CD4-positive, CD25-positive, alpha-beta regulatory T cell (primary cell): ENCODE data around the gene MPP7. TPM values are rescaled to one million over a fixed set of nuclear protein-coding genes. Genes with fewer than 3 reads are reported as not detected.
"Not testable (repeated sequence)": the region's sequence is repeated elsewhere in the genome, so short reads cannot be mapped to it uniquely, and the experiment has no call there.

ENCODE experiments used
- ATAC-seq, 2 donors: fragments of 150-1000 bp; cut with Tn5 transposase; one replicate each; pipeline ENCODE4 v1.10.0; 2021; ENCODE audit warnings: low read depth in 2 of 2, moderate number of reproducible peaks in 2 of 2, moderate library complexity in 1 of 2
- DNase-seq, 3 donors: peaks; one replicate each; pipeline versions ENCODE4 v3.0.0 to v3.0.0-alpha.2; 2012 to 2022; ENCODE audit warnings: mixed read lengths in 1 of 3
- H3K27ac ChIP-seq: one replicate; pipeline ENCODE4 v1.7.0; 2013; ENCODE audit warnings: mild to moderate bottlenecking, low read length; ENCODE audit not compliant: insufficient read depth, poor library complexity, severe bottlenecking
- H3K27me3 ChIP-seq: one replicate; pipeline ENCODE4 v1.7.0; 2013; ENCODE audit warnings: low read length; ENCODE audit not compliant: control insufficient read depth, insufficient read depth
- H3K36me3 ChIP-seq: one replicate; pipeline ENCODE4 v1.7.0; 2013; ENCODE audit warnings: mild to moderate bottlenecking, low read length, moderate library complexity; ENCODE audit not compliant: control insufficient read depth, insufficient read depth
- H3K4me1 ChIP-seq: 2 replicates; pipeline ENCODE4 v1.7.0; 2013; ENCODE audit warnings: mild to moderate bottlenecking, low read length; ENCODE audit not compliant: insufficient read depth, control insufficient read depth, poor library complexity, severe bottlenecking
- H3K4me3 ChIP-seq: one replicate; pipeline ENCODE4 v1.7.0; 2013; ENCODE audit warnings: low read depth, mild to moderate bottlenecking, low read length, moderate library complexity
- H3K9me3 ChIP-seq, 2 experiments: 1 replicate in 1 of 2; 2 replicates in 1 of 2; pipeline ENCODE4 v1.7.0; 2013; ENCODE audit warnings: low read length in 2 of 2, mild to moderate bottlenecking in 1 of 2, moderate library complexity in 1 of 2; ENCODE audit not compliant: control insufficient read depth in 2 of 2
- H3K27ac Mint-ChIP-seq, 3 donors: one replicate each; pipeline ENCODE4 v1.8.0; 2020 to 2022; ENCODE audit warnings: mild to moderate bottlenecking in 3 of 3, mixed read lengths in 3 of 3, moderate library complexity in 2 of 3
- H3K27me3 Mint-ChIP-seq: one replicate; pipeline ENCODE4 v1.8.0; 2022; ENCODE audit warnings: mild to moderate bottlenecking, mixed read lengths
- H3K36me3 Mint-ChIP-seq: one replicate; pipeline ENCODE4 v1.8.0; 2020; ENCODE audit warnings: mixed read lengths
- H3K4me1 Mint-ChIP-seq, 4 donors: one replicate each; pipeline ENCODE4 v1.8.0; 2020 to 2022; ENCODE audit warnings: mixed read lengths in 4 of 4, mild to moderate bottlenecking in 1 of 4
- H3K4me3 Mint-ChIP-seq, 4 donors: one replicate each; pipeline ENCODE4 v1.8.0; 2020 to 2022; ENCODE audit warnings: mild to moderate bottlenecking in 4 of 4, mixed read lengths in 4 of 4, moderate library complexity in 3 of 4
- H3K9me3 Mint-ChIP-seq, 7 donors: one replicate each; pipeline ENCODE4 v1.8.0; 2020 to 2022; ENCODE audit warnings: mixed read lengths in 7 of 7, mild to moderate bottlenecking in 3 of 7, moderate library complexity in 2 of 7
- polyA plus RNA-seq, 4 donors: library from polyadenylated mRNA; unstranded; fragments of 300-500 nt; fragmentation: Illumina TruSeq; gene quantifications; one replicate each; pipeline ENCODE4 v1.2.3, GENCODE V29; 2021
- total RNA-seq: library from RNA; stranded (reverse); gene quantifications from one replicate; pipeline ENCODE4 v1.2.3, GENCODE V29; 2022

MPP7 gene
- 14.3 TPM for total RNA-seq
- polyA plus RNA-seq = 10 to 100 TPM in 2 of 4 donors, 1 to 10 TPM in 2; 6.8 to 14.2 (median 10.3) TPM

DNA sequence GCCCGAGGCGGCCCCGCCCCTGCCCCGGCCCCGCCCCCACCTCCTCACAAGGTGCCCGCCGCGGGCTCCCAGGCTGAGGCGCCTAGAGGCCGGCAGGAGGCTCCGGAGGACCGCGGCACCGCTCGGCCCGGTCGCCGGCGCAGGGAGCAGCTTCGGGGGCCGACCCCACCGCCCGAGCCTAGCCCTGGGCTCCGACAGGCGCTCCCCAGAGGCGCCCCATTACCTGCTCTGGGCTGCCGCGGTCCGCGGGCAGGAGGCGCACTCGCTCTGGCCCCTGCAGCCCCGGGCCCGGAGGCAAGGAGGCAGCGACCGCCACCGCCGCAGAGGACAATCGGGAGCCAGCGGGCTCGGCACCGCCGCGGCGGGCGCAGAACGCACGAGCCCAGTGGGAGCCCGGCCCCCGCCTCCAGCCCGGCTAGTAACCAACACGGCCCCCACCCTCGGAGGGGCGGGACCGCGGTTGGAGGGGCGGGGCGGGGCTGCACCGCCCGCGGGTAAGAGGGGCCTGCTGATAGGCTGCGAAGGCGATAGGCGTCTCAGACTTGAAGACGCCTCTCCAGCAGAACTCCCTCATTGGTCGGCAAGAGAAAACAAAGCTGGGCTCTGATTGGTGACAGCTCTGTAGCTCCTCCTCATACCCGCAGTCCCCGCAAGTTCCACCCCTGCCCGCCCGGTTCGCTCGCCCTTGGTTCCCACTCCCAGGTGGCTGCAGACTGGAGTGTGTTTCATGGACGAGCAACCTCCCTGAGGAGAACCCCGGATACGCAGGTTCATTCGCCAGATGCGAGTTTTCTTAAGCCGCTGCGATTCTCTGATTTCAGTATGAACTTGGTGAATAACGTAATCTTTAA is at the start of gene MPP7:
Gene MPP7 (minus strand): TSS at position 427 of the 851 bp plus-strand sequence. CDS start 64,460 bp downstream, outside the sequence.
- peaks cover 11% of the 10 kb centered on the region for H3K27me3 ChIP-seq
- no peaks in the 10 kb centered on the region for H3K9me3 Mint-ChIP-seq
- H3K27me3 Mint-ChIP-seq = peaks cover 41% of the 10 kb centered on the region
- peak; percentile 93 to 98 (median 96) for DNase-seq
- ATAC-seq = peak; percentile 90 to 91
- H3K27ac Mint-ChIP-seq = peak within 1 kb of the TSS; percentile 84 to 97 (median 95)
- peak within 1 kb of the TSS; percentile 80 for H3K27ac ChIP-seq
- H3K4me1 Mint-ChIP-seq = peaks cover 0 to 61% (median 31%) of the 10 kb centered on the region in 4 donors
- peak within 1 kb of the TSS; percentile 93 for H3K4me3 ChIP-seq
- H3K4me1 ChIP-seq = peaks cover 18% of the 10 kb centered on the region
- no peaks in the 10 kb centered on the region for H3K36me3 Mint-ChIP-seq
- no peaks in the 10 kb centered on the region for H3K36me3 ChIP-seq
- H3K4me3 Mint-ChIP-seq = peak within 1 kb of the TSS; percentile 91 to 97 (median 94)
- no peaks in the 10 kb centered on the region for H3K9me3 ChIP-seq

DNA sequence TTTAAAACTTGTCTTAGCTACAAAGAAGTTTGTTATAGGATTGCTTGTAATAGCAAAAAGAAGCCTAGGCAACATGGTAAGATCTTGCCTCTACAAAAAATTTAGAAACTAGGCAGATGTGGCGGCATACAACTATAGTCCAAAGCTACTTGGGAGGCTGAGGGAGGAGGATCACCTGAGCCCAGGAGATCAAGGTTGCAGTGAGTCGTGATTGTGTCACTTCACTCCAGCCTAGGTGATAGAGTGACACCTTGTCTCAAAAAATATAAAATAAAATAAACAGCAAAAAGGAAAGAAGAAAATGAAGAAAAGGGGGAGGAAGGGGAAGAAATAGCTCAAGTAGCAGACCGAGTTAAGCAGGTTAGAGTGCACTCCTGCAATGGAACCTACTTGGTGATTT is 47.0 kb upstream of the MPP7 start:
- Mint-ChIP-seq H3K9me3 (peaks cover 0 to 12% (median 3%) of the 10 kb centered on the region in 7 donors), H3K4me3 (no peak overlapping the region), H3K36me3 (no peaks in the 10 kb centered on the region), H3K27ac (no peak overlapping the region), H3K4me1 (peaks cover 0 to 2% (median under 1%) of the 10 kb centered on the region in 4 donors), H3K27me3 (peaks cover 12% of the 10 kb centered on the region)
- Histone ChIP-seq H3K4me1 (no peaks in the 10 kb centered on the region), H3K36me3 (no peaks in the 10 kb centered on the region), H3K27ac (no peak overlapping the region), H3K27me3 (peaks cover 3% of the 10 kb centered on the region), H3K4me3 (no peak overlapping the region), H3K9me3 (no peaks in the 10 kb centered on the region)
- DNase-seq = no peak
- no peak for ATAC-seq

DNA sequence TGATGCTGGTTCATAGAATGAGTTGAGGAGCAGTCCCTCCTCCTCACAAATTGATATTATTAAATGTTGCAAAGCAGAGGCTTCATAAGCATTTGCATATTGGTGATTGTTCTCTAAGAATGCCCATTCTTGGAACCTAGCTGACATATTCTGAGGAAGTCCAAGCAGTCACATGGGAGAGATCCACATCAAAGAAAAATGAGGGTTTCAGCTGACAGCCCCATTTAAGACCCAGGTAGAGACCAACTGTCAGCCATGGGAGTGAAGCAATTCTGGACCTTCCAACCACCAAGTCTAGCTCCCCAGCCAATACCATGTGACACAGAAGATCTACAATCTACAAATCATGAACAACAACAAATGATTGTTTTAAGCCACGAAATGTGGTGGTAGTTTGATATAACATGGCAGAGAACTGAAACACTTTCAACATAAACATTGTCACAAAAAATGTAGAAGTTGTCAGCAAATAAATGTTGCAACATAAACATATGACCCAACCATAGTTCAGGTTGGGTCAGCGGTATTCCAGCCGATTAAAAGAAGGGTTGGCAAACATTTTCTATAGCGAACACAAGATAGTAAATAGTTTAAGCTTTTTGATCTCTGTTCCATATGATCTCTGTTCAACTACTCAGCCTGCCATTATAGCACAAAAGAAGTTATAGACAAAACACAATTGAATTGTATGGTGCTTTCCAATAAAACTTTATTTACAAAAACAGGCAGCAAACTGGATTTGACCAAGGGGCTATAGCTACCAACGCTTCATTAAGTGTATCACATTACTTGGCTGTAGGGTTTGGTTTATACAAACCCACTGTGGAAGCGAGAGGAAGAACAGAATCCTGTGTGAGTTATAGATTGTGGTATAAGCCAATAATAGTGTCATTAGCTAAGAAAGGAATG is 41.4 kb upstream of the MPP7 start:
- H3K4me1 Mint-ChIP-seq = peaks cover 0 to 6% (median 4%) of the 10 kb centered on the region in 4 donors
- H3K36me3 Mint-ChIP-seq = no peaks in the 10 kb centered on the region
- H3K4me1 ChIP-seq = no peaks in the 10 kb centered on the region
- no peak overlapping the region for H3K27ac ChIP-seq
- H3K4me3 ChIP-seq = no peak overlapping the region
- H3K4me3 Mint-ChIP-seq = no peak overlapping the region
- no peaks in the 10 kb centered on the region for H3K36me3 ChIP-seq
- peaks cover 3% of the 10 kb centered on the region for H3K27me3 ChIP-seq
- peaks cover 0 to 17% (median 6%) of the 10 kb centered on the region in 7 donors for H3K9me3 Mint-ChIP-seq
- H3K27me3 Mint-ChIP-seq = peaks cover 8% of the 10 kb centered on the region
- ATAC-seq (no peak), DNase-seq (peak in 1 of 3 donors; percentile 56)
- no peak overlapping the region for H3K27ac Mint-ChIP-seq
- no peaks in the 10 kb centered on the region for H3K9me3 ChIP-seq

DNA sequence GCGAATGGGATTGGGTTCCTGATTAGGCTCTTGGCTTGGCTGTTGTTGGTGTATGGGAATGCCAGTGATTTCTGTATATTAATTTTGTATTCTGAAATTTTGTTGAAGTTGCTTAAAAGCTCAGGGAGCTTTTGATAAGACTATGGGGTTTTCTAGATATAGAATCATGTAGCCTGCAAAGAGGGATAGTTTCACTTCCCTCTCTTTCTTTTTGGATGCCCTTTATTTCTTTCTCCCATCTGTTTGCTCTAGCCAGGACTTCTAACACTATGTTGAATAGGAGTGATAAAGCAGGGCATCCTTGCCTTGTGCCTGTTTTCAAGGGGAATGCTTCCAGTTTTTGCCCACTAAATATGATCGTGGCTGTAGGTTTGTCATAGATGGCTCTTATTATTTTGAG is 40.4 kb upstream of the MPP7 start:
- ATAC-seq (no peak), DNase-seq (no peak)
- Mint-ChIP-seq H3K4me3 (no peak overlapping the region), H3K27ac (no peak overlapping the region), H3K36me3 (no peaks in the 10 kb centered on the region), H3K27me3 (peaks cover 5% of the 10 kb centered on the region), H3K9me3 (peaks cover 0 to 17% (median 6%) of the 10 kb centered on the region in 7 donors), H3K4me1 (peaks cover 0 to 9% (median 6%) of the 10 kb centered on the region in 4 donors)
- Histone ChIP-seq H3K4me1 (no peaks in the 10 kb centered on the region), H3K4me3 (no peak overlapping the region), H3K36me3 (no peaks in the 10 kb centered on the region), H3K27ac (no peak overlapping the region), H3K27me3 (peaks cover 3% of the 10 kb centered on the region), H3K9me3 (no peaks in the 10 kb centered on the region)

DNA sequence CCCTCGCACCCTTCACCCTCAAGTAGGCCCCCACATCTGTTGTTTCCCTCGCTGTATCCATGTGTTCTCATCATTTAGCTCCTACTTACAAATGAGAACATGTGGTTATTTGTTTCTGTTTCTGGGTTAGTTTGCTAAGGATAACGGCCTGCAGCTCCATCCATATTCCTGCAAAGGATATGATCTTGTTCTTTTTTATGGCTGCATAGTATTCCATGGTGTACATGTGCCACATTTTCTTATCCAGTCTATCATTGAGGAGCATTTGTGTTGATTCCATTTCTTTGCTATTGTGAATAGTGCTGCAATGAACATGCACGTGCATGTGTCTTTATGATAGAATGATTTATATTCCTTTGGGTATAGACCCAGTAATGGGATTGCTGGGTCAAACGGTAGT is 38.8 kb upstream of the MPP7 start:
- H3K27ac ChIP-seq, ATAC-seq, H3K27ac Mint-ChIP-seq, H3K27me3 ChIP-seq, H3K36me3 Mint-ChIP-seq, H3K4me1 ChIP-seq, H3K36me3 ChIP-seq, DNase-seq, H3K27me3 Mint-ChIP-seq, H3K4me3 ChIP-seq, H3K9me3 ChIP-seq, H3K4me3 Mint-ChIP-seq: not testable (repeated sequence)
- Mint-ChIP-seq H3K4me1 (peaks cover 0 to 19% (median 8%) of the 10 kb centered on the region in 4 donors), H3K9me3 (peaks cover 0 to 11% (median 5%) of the 10 kb centered on the region in 7 donors)

DNA sequence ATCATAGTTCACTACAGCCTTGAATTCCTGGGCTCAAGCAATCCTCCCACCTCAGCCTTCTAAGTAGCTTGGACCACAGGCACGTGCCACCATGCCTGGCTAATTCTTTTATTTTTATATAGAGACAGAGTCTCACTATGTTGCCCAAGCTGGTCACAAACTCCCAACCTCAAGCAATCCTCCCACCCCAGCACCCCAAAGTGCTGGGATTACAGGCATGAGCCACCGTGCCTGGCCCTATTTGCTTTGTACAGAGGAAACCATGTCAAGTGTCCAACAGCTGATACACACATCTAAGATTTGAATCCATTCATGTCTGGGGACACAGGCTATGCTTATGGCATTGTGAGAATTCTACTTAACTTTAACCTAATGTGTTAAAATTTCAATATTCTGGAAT is 29.9 kb upstream of the MPP7 start:
- H3K4me1 Mint-ChIP-seq = peaks cover 23 to 66% (median 42%) of the 10 kb centered on the region in 4 donors
- DNase-seq = no peak
- ATAC-seq = no peak
- H3K27ac ChIP-seq = peak overlapping the region; percentile 99
- no peaks in the 10 kb centered on the region for H3K27me3 ChIP-seq
- H3K4me3 Mint-ChIP-seq = peak overlapping the region; percentile 76 to 94 (median 83)
- H3K27me3 Mint-ChIP-seq = no peaks in the 10 kb centered on the region
- H3K36me3 Mint-ChIP-seq = no peaks in the 10 kb centered on the region
- no peaks in the 10 kb centered on the region for H3K36me3 ChIP-seq
- H3K27ac Mint-ChIP-seq = peak overlapping the region; percentile 91 to 99 (median 93)
- H3K9me3 Mint-ChIP-seq = peaks cover 0 to 3% (median 0%) of the 10 kb centered on the region in 7 donors
- H3K4me1 ChIP-seq = peaks cover 41% of the 10 kb centered on the region
- no peaks in the 10 kb centered on the region for H3K9me3 ChIP-seq
- H3K4me3 ChIP-seq = peak overlapping the region; percentile 96

DNA sequence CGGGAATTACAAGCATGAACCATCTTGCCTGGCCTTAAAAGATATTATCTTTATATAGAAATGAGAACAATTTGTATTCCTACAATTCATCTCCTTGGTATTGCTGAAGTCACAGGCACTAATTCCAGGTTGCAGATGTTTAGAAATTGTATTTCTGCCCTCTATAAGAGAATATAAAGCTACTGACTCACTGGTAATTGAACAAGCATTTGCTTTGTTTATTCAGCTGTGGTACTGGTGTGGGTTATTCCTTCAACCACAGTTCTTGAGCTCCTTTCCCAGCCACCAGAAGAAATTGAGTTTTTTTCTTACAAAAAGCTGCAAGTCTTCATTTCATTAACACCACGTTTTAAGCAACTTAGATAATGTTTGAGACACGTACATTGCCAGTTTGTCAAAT is 29.0 kb upstream of the MPP7 start:
- H3K27me3 ChIP-seq = no peaks in the 10 kb centered on the region
- Mint-ChIP-seq H3K9me3 (peaks cover 0 to 3% (median 0%) of the 10 kb centered on the region in 7 donors), H3K27ac (peak overlapping the region in 2 of 3 donors; percentile 91 to 99), H3K4me1 (peaks cover 23 to 65% (median 41%) of the 10 kb centered on the region in 4 donors), H3K36me3 (no peaks in the 10 kb centered on the region), H3K4me3 (peak overlapping the region; percentile 55 to 94 (median 62)), H3K27me3 (no peaks in the 10 kb centered on the region)
- H3K27ac ChIP-seq = peak overlapping the region; percentile 99
- DNase-seq (no peak), ATAC-seq (no peak)
- peaks cover 41% of the 10 kb centered on the region for H3K4me1 ChIP-seq
- no peaks in the 10 kb centered on the region for H3K9me3 ChIP-seq
- H3K36me3 ChIP-seq = no peaks in the 10 kb centered on the region
- H3K4me3 ChIP-seq = peak overlapping the region; percentile 96
